ENCODE measurements around the gene GFRA4. TPM values are rescaled to one million over a fixed set of nuclear protein-coding genes. Genes with fewer than 3 reads are reported as not detected.

Gene GFRA4
- total RNA-seq, 2 donors from 2014 or later, result not detected

DNA sequence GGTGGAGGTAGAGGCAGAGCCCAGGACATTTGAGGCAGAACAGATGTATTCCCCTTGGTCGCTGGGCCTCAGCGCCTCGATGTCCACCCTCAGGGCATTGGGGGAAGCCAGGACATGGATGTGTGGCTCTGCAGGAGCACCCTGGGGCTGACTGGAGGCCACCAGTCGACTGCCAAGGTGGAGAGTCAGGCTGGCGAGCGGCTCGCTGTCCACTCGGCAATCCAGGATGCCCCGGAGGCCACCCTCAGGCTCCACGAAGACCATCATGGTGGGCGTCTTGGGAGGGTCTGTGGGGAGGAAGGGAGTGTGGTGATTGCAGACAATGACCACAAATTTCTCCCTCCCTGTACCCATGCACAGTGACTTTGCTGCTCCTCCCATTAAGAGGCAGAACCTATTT, 26.8 kb upstream of the GFRA4 start:
- DNase-seq (ENCODE audit: low spot score), result no peak
- Histone ChIP-seq H3K9me3 (no peaks in the 10 kb centered on the region), H3K4me3 (no peak overlapping the region), H3K27ac (no peak overlapping the region), H3K36me3 (no peaks in the 10 kb centered on the region), H3K4me1 (ENCODE audit: control insufficient read depth in 1 of 2, low read depth in 2 of 2) (peaks cover 10 to 14% of the 10 kb centered on the region in 2 donors), H3K27me3 (replicated peaks; ENCODE audit: insufficient read depth) (no peaks in the 10 kb centered on the region)
- TF ChIP-seq, protein P1, sequence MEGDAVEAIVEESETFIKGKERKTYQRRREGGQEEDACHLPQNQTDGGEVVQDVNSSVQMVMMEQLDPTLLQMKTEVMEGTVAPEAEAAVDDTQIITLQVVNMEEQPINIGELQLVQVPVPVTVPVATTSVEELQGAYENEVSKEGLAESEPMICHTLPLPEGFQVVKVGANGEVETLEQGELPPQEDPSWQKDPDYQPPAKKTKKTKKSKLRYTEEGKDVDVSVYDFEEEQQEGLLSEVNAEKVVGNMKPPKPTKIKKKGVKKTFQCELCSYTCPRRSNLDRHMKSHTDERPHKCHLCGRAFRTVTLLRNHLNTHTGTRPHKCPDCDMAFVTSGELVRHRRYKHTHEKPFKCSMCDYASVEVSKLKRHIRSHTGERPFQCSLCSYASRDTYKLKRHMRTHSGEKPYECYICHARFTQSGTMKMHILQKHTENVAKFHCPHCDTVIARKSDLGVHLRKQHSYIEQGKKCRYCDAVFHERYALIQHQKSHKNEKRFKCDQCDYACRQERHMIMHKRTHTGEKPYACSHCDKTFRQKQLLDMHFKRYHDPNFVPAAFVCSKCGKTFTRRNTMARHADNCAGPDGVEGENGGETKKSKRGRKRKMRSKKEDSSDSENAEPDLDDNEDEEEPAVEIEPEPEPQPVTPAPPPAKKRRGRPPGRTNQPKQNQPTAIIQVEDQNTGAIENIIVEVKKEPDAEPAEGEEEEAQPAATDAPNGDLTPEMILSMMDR (IDR thresholded peaks at IDR 0.05), result no peak
- ATAC-seq (ENCODE audit: insufficient number of reproducible peaks, low FRiP score, low read depth), result no peak

DNA sequence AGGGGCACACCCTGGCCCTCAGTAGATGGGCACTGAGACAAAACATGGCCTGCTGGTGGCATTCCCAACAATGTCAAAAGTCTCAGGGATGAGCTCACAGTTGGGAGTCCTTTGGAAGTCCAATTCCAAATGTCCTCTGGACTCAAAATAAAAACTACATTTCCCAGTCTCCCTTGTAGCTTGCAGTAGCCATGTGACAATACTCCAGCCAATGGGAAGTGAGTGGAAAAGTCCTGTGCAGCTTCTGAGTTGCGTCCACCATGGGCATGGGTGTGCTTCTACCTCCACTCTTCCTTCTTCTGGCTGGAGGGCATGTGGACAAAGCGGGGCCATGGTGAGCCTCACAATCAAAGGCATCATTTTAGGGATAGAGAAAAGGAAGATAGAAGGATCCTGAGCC, 24.5 kb upstream of the GFRA4 start:
- no peaks in the 10 kb centered on the region for H3K9me3 ChIP-seq
- peaks cover 10 to 14% of the 10 kb centered on the region in 2 donors for H3K4me1 ChIP-seq (ENCODE audit: control insufficient read depth in 1 of 2, low read depth in 2 of 2)
- TF ChIP-seq, protein P1 (IDR thresholded peaks at IDR 0.05), result no peak
- no peaks in the 10 kb centered on the region for H3K36me3 ChIP-seq
- peak overlapping the region; percentile 65 to 74 for H3K27ac ChIP-seq
- DNase-seq (ENCODE audit: low spot score) (no peak), ATAC-seq (ENCODE audit: insufficient number of reproducible peaks, low FRiP score, low read depth) (peak; percentile 75)
- no peak overlapping the region for H3K4me3 ChIP-seq
- no peaks in the 10 kb centered on the region for H3K27me3 ChIP-seq (replicated peaks; ENCODE audit: insufficient read depth)

DNA sequence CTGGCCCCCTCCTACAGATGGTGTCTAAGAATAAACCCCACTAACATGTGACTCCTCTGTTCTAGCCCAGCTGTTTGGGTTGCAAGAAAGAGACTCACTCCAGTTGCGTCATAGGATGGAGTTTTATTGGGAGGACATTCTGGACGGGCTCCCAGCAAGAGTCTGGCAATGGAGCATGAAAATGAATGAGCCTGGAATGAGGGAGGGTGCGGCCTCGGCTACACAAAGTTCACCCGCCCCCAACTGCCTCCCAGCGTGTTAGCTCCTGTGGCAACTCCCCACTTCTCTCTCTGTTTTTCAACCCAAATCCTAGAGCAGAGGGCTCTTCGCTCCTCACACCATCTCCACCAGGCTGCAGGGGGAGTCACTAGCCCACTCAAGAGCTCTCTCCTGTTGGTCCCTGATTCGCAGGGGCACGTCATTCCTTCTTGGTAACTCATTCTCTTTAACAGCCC, 23.7 kb upstream of the GFRA4 start:
- H3K9me3 ChIP-seq, result no peaks in the 10 kb centered on the region
- H3K27me3 ChIP-seq (replicated peaks; ENCODE audit: insufficient read depth), result no peaks in the 10 kb centered on the region
- peak; percentile 90 for ATAC-seq (ENCODE audit: insufficient number of reproducible peaks, low FRiP score, low read depth)
- H3K4me3 ChIP-seq, result peak overlapping the region; percentile 8
- H3K4me1 ChIP-seq (ENCODE audit: control insufficient read depth in 1 of 2, low read depth in 2 of 2), result peaks cover 10 to 14% of the 10 kb centered on the region in 2 donors
- H3K36me3 ChIP-seq, result no peaks in the 10 kb centered on the region
- H3K27ac ChIP-seq, result peak overlapping the region; percentile 65 to 74
- TF ChIP-seq, protein P1 (IDR thresholded peaks at IDR 0.05), result no peak
- DNase-seq (ENCODE audit: low spot score), result peak; percentile 83

DNA sequence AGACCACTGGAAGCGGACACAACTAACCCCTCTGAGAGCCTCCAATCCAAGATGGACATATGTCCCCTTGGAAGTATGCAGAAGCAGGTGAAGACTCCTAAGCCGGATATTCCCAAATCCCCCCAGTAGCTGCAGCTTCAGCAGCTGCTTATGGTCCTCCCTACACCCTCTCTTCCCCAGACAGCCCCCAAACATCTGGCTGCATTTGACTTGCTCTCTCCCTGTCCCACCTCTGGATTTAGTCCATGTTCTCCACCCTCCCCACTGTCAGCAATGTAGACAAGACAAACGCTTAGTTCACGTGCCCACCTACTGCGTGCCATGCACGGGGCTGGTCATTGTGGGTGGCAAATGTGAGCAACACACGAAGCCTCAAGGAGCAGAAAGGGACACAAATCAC, 23.2 kb upstream of the GFRA4 start:
- H3K36me3 ChIP-seq, result no peaks in the 10 kb centered on the region
- H3K27ac ChIP-seq, result peak overlapping the region; percentile 57 to 65
- ATAC-seq (ENCODE audit: insufficient number of reproducible peaks, low FRiP score, low read depth), result no peak
- no peak for DNase-seq (ENCODE audit: low spot score)
- peaks cover 10 to 14% of the 10 kb centered on the region in 2 donors for H3K4me1 ChIP-seq (ENCODE audit: control insufficient read depth in 1 of 2, low read depth in 2 of 2)
- TF ChIP-seq, protein P1 (IDR thresholded peaks at IDR 0.05), result no peak
- H3K4me3 ChIP-seq, result no peak overlapping the region
- H3K27me3 ChIP-seq (replicated peaks; ENCODE audit: insufficient read depth), result no peaks in the 10 kb centered on the region
- no peaks in the 10 kb centered on the region for H3K9me3 ChIP-seq

DNA sequence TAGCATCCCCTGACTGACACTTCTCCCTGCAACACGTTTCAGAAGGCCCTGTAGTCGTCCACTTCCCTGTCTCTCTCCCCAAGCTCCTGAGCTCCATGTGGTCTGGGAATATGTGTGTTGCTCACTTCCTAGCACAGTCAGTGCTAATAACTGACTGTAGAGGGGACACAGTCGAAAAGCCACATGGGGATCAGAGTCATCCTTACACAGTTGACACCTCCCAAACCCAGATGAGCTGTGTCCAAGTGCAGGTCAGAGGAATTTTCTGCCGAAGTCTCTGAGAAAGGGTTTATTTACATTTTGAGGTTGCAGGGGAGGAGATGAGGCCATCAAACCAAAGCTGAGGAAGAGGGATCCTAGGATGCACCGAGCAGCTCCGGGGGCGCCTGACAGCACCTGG, 22.1 kb upstream of the GFRA4 start:
- Histone ChIP-seq H3K27ac (no peak overlapping the region), H3K27me3 (replicated peaks; ENCODE audit: insufficient read depth) (no peaks in the 10 kb centered on the region), H3K4me1 (ENCODE audit: control insufficient read depth in 1 of 2, low read depth in 2 of 2) (peaks cover 16 to 24% of the 10 kb centered on the region in 2 donors), H3K4me3 (no peak overlapping the region), H3K36me3 (no peaks in the 10 kb centered on the region), H3K9me3 (no peaks in the 10 kb centered on the region)
- no peak for DNase-seq (ENCODE audit: low spot score)
- ATAC-seq (ENCODE audit: insufficient number of reproducible peaks, low FRiP score, low read depth), result no peak
- TF ChIP-seq, protein P1 (IDR thresholded peaks at IDR 0.05), result no peak

Measured in thoracic aorta (tissue), 2 donors.